Activated CD4-positive, CD25-positive, alpha-beta regulatory T cell treated with anti-CD3 and anti-CD28 coated beads, Interleukin-2, amount 50 U/mL, for 16 hours (primary cell): Measurements from ENCODE around the gene SURF1.
"Not testable (repeated sequence)": the region's sequence is repeated elsewhere in the genome, so short reads cannot be mapped to it uniquely, and the experiment has no call there.

Source experiments
- DNase-seq: peaks from one replicate; pipeline ENCODE4 v3.0.0-alpha.2; 2020; ENCODE audit warnings: low read depth, low spot score

Gene SURF1

GRCh38 chr9:133323211-133323610, 33.1 kb downstream of the SURF1 start:
- no peak for DNase-seq

- DNase-seq: no peak
Observed at GRCh38 chr9:133322701-133323100, 33.6 kb downstream of the SURF1 start.

GRCh38 chr9:133321411-133321935, 34.8 kb downstream of the SURF1 start:
- DNase-seq: no peak

GRCh38 chr9:133320421-133320881, 35.8 kb downstream of the SURF1 start:
- no peak for DNase-seq

GRCh38 chr9:133317551-133317950, 38.7 kb downstream of the SURF1 start:
- not testable (repeated sequence) for DNase-seq

GRCh38 chr9:133315997-133316396, 40.3 kb downstream of the SURF1 start:
- no peak for DNase-seq

GRCh38 chr9:133309608-133310007, 46.7 kb downstream of the SURF1 start:
- DNase-seq: no peak

GRCh38 chr9:133307301-133307700, 49.0 kb downstream of the SURF1 start:
- DNase-seq: no peak

- DNase-seq: no peak
Observed at GRCh38 chr9:133306242-133307204, 49.8 kb downstream of the SURF1 start.

- no peak for DNase-seq
Observed at GRCh38 chr9:133305731-133306130, 50.6 kb downstream of the SURF1 start.

GRCh38 chr9:133304477-133305377, 51.6 kb downstream of the SURF1 start:
- DNase-seq: no peak

GRCh38 chr9:133304158-133304470, 52.2 kb downstream of the SURF1 start:
- no peak for DNase-seq

GRCh38 chr9:133303266-133304157, 52.8 kb downstream of the SURF1 start:
- DNase-seq: no peak
